Measurements from ENCODE around the gene DNM3.

DNA sequence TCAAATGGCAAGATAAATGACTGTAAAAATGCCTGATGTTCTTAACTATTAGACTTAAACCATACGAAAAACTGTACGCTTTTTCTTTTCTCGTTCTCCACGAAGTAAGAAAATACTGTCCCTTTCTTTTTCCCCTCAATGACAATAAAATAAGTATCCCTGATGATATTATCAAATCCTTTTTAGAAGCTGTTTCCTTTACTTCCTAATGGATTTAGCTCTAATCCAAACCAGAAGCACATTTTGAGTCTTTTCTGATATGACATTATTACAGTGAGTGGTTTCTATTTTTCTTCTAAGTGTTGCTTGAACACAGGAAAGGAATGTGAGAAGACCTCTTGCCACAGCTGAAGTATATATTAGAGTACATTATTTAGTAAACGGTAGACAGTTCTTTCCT lies 32.4 kb downstream of the DNM3 start:
- TF ChIP-seq CTCF (IDR thresholded peaks at IDR 0.05; ENCODE audit: insufficient read depth, low read depth, low read length) = no peak
- TF ChIP-seq EZH2 (IDR thresholded peaks at IDR 0.05; ENCODE audit: insufficient read depth, low read length) = no peak
